ENCODE results near the gene CACNB4. TPM values are rescaled to one million over a fixed set of nuclear protein-coding genes. Genes with fewer than 3 reads are reported as not detected.
"Not testable (repeated sequence)": the region's sequence is repeated elsewhere in the genome, so short reads cannot be mapped to it uniquely, and the experiment has no call there.

CACNB4 gene
- total and polyA plus RNA-seq, 12 donors: 0.09 to 0.95 (median 0.38) TPM

- Histone ChIP-seq H3K36me3 (peaks cover 0 to 14% (median 0%) of the 10 kb centered on the region in 9 donors), H3K27me3 (no peaks in the 10 kb centered on the region), H3K4me1 (no peaks in the 10 kb centered on the region), H3K27ac (no peak overlapping the region), H3K4me3 (no peak overlapping the region), H3K9me3 (no peaks in the 10 kb centered on the region)
- WGBS, 2 donors: 97% methylated on average over 3 of the region's 3 CpGs
- no peak for ATAC-seq
- TF ChIP-seq, protein P1, sequence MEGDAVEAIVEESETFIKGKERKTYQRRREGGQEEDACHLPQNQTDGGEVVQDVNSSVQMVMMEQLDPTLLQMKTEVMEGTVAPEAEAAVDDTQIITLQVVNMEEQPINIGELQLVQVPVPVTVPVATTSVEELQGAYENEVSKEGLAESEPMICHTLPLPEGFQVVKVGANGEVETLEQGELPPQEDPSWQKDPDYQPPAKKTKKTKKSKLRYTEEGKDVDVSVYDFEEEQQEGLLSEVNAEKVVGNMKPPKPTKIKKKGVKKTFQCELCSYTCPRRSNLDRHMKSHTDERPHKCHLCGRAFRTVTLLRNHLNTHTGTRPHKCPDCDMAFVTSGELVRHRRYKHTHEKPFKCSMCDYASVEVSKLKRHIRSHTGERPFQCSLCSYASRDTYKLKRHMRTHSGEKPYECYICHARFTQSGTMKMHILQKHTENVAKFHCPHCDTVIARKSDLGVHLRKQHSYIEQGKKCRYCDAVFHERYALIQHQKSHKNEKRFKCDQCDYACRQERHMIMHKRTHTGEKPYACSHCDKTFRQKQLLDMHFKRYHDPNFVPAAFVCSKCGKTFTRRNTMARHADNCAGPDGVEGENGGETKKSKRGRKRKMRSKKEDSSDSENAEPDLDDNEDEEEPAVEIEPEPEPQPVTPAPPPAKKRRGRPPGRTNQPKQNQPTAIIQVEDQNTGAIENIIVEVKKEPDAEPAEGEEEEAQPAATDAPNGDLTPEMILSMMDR (IDR thresholded peaks at IDR 0.05): no peak
- DNase-seq: no peak
- intact Hi-C loops (cut with DNase I): no loop called here
These were observed 15.5 kb upstream of the CACNB4 start for GRCh38 chr2:152114366-152114765.

GRCh38 chr2:152107140-152107539, 8.3 kb upstream of the CACNB4 start:
- H3K36me3 ChIP-seq; H3K27ac ChIP-seq; H3K4me3 ChIP-seq; ATAC-seq; DNase-seq; intact Hi-C loops (cut with DNase I); H3K27me3 ChIP-seq; H3K4me1 ChIP-seq; H3K9me3 ChIP-seq: not testable (repeated sequence)
- WGBS, 2 donors: 94 to 98% methylated on average over 13 of the region's 13 CpGs

GRCh38 chr2:152106464-152106863, 7.6 kb upstream of the CACNB4 start:
- intact Hi-C loops (cut with DNase I): no loop called here
- WGBS, 2 donors: 81% methylated on average over 4 of the region's 4 CpGs
- Histone ChIP-seq H3K9me3 (no peaks in the 10 kb centered on the region), H3K36me3 (no peaks in the 10 kb centered on the region), H3K4me1 (no peaks in the 10 kb centered on the region), H3K27me3 (peaks cover 0 to 9% (median under 1%) of the 10 kb centered on the region in 7 donors), H3K27ac (no peak overlapping the region), H3K4me3 (no peak overlapping the region)
- TF ChIP-seq, protein P1 (IDR thresholded peaks at IDR 0.05): no peak
- ATAC-seq: no peak
- no peak for DNase-seq

DNA sequence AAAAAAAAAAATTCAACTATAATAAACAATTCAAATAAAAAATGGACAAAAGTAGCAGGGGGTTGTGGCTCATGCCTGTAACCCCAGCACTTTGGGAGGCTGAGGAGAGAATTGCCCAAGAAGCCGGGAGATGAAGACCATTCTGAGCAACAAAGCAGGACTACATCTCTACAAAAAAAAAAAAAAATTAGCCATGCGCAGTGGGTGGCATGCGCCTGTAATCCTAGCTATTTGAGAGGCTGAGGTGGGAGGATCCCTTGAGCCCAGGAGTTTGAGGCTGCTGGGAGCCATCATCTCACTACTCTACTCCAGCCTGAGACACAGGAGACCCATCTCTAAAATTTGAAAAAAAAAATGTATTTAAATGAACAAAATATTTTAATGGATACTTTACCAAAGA, 4.4 kb upstream of the CACNB4 start:
- WGBS, 2 donors: 95 to 99% methylated on average over 3 of the region's 3 CpGs
- Histone ChIP-seq H3K4me3 (no peak overlapping the region), H3K27me3 (peaks cover 0 to 36% (median 16%) of the 10 kb centered on the region in 7 donors), H3K27ac (no peak overlapping the region), H3K4me1 (peaks cover 0 to 15% (median 10%) of the 10 kb centered on the region in 9 donors), H3K9me3 (no peaks in the 10 kb centered on the region), H3K36me3 (no peaks in the 10 kb centered on the region)
- intact Hi-C loops (cut with DNase I): no loop called here
- DNase-seq (no peak), ATAC-seq (no peak)
- TF ChIP-seq, protein P1 (IDR thresholded peaks at IDR 0.05): no peak

DNA sequence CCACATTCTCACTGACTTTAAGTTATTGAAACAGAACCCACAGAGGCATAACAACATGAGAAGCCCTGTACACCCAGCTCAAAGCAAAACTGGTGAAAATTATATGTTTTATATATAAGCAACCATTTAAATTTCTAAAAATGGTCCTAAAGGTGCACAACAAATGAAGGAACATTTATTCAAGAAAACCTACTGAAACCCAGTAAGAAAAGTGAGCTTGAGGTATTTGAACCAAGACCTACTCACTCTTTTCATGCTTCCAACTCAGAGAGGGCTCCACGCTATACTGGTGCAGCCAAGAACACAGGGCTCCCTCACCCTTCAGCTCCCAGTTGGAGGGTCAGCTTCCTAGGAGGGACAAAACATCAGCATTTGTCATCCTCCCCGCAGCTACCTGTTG, 2.1 kb upstream of the CACNB4 start:
- no peaks in the 10 kb centered on the region for H3K36me3 ChIP-seq
- peaks cover 0 to 52% (median 16%) of the 10 kb centered on the region in 7 donors for H3K27me3 ChIP-seq
- intact Hi-C loops (cut with DNase I): no loop called here
- ATAC-seq (no peak), DNase-seq (no peak)
- TF ChIP-seq, protein P1 (IDR thresholded peaks at IDR 0.05): no peak
- H3K4me1 ChIP-seq: peaks cover 0 to 27% (median 13%) of the 10 kb centered on the region in 9 donors
- H3K9me3 ChIP-seq: no peaks in the 10 kb centered on the region
- WGBS, 2 donors: 81 to 90% methylated on average over 2 of the region's 2 CpGs
- no peak overlapping the region for H3K4me3 ChIP-seq
- H3K27ac ChIP-seq: no peak overlapping the region

Measured in heart right ventricle (tissue), 16 donors.